GM19351 (cell line): Measurements from ENCODE around the gene TLL1.

Experiments
- ATAC-seq: cut with Tn5 transposase; IDR thresholded peaks from one replicate; pipeline ENCODE4 v1.9.1; 2021; ENCODE audit warnings: mild to moderate bottlenecking, moderate library complexity; ENCODE audit not compliant: unreplicated experiment

TLL1 gene

DNA sequence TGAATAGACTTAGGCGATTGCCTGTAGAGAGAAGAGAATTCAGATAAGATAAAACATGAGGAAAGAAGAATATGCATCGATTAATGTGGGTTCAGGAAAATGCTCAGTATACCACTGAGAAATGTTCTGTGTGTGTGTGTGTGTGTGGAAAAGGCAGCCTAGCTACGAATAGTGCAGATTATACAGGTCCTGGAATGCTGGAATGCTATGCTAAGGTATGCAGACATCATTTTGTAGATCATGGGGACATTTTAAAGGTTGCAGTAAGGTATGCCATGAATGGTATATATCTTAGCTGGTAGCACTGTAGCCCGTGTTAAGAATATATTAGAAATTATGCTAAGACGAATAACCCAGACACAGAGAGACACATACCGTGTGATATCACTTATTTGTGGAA, 267.9 kb downstream of the TLL1 start:
- no peak for ATAC-seq

DNA sequence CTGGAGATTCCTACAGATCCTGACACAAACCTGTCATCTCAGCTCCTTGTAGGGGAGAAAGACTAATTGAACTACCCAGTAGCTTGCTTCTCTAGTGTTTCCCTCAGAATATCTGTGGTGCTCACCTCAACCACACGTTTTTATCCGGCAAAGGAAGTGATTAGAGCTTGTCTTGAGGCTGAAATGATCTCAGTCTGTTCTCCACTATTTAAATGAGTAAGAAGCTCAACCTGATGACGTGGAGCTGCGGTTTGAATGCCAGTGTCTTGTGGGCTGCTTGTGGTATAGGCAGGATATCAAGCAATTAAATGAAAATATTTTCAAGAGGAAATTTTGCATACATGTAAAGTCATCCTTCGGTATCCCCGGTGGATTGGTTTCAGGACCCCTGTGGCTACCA, 270.2 kb downstream of the TLL1 start:
- ATAC-seq: no peak

DNA sequence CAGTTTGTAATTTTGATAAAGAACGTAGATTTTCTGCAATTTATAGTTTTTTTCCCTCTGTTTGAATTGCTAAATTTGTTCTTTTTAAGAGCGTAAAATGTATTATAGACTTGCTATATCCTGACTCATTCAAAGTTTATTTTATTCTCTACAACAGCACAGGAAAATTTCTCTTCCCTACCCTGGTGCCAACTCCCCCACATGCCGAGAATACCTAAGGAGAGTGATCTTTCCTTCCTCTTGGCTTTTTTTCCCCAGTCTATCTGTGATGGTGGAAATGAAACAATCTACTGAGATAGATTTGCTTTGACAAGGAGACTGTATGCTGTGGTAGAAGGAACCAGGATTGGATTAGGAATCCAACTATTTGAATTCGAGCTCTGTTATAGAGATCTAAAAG, 271.6 kb downstream of the TLL1 start:
- ATAC-seq: no peak

- no peak for ATAC-seq
Observed at GRCh38 chr4:166146806-166147540, 273.9 kb downstream of the TLL1 start.
